Activated CD8-positive, alpha-beta T cell treated with anti-CD3 and anti-CD28 coated beads, Interleukin-2, amount 10 ng/mL, durations not matched to agents 7 days and 5 days (primary cell): ENCODE data around the gene GPR4. TPM values are rescaled to one million over a fixed set of nuclear protein-coding genes. Genes with fewer than 3 reads are reported as not detected.

Source experiments
- ATAC-seq: fragments of 150-1000 bp; cut with Tn5 transposase; one replicate; pipeline ENCODE4 v1.10.0; 2021; ENCODE audit warnings: moderate library complexity
- CTCF ChIA-PET: fragments of 350-600 bp; sonication (Branson Sonifier 250); formaldehyde crosslinking; loops from one replicate; lab custom pipeline; 2021; ENCODE audit warnings: antibody characterized with exemption; lab: Charles Lee
- POLR2A ChIA-PET: fragments of 350-600 bp; sonication (Branson Sonifier 250); formaldehyde crosslinking; loops from one replicate; lab custom pipeline; 2021; ENCODE audit warnings: antibody characterized with exemption; lab: Charles Lee
- DNase-seq: peaks from one replicate; pipeline ENCODE4 v3.0.0-alpha.2; 2020
- H3K27ac Mint-ChIP-seq: one replicate; pipeline ENCODE4 v1.8.0; 2021; ENCODE audit warnings: mild to moderate bottlenecking, mixed read lengths
- H3K27me3 Mint-ChIP-seq: one replicate; pipeline ENCODE4 v1.8.0; 2021; ENCODE audit warnings: low read depth, mixed read lengths
- H3K36me3 Mint-ChIP-seq: one replicate; pipeline ENCODE4 v1.8.0; 2021; ENCODE audit warnings: low read depth, mixed read lengths
- H3K4me1 Mint-ChIP-seq: one replicate; pipeline ENCODE4 v1.8.0; 2021; ENCODE audit warnings: low read depth, mixed read lengths
- H3K4me3 Mint-ChIP-seq: one replicate; pipeline ENCODE4 v1.8.0; 2021; ENCODE audit warnings: mild to moderate bottlenecking, mixed read lengths
- H3K9me3 Mint-ChIP-seq: one replicate; pipeline ENCODE4 v1.8.0; 2022; ENCODE audit warnings: mixed read lengths; ENCODE audit not compliant: insufficient read depth
- microRNA-seq: library from miRNA; unstranded; fragments of <30 nt; microRNA quantifications from one replicate; pipeline ENCODE4 v1.2.0, GENCODE V29; 2022
- total RNA-seq, 2 experiments: library from RNA; stranded (reverse); gene quantifications; one replicate each; pipeline ENCODE4 v1.2.3, GENCODE V29; 2021

The GPR4 gene
- total RNA-seq, 2 experiments from 2014 or later, result not detected

GRCh38 chr19:45542234-45542668 is 59.8 kb downstream of the GPR4 start:
- Mint-ChIP-seq H3K4me3 (no peak overlapping the region), H3K27me3 (no peaks in the 10 kb centered on the region), H3K4me1 (peaks cover 2% of the 10 kb centered on the region), H3K27ac (no peak overlapping the region), H3K36me3 (peaks cover 3% of the 10 kb centered on the region), H3K9me3 (no peaks in the 10 kb centered on the region)
- ATAC-seq (no peak), DNase-seq (no peak)
- POLR2A ChIA-PET, result no interaction called here
- CTCF ChIA-PET, result interaction anchor here (4.0 kb wide), 1 partner anchor 16 kb away, joined by 30 read pairs; no protein-coding TSS in a partner anchor

Small RNAs within 50 kb of the gene (microRNA-seq; reads per million reads assigned to microRNA genes)
- gene MIR330, result 513 reads per million, percentile 76 among the genes with 10 or more reads in this experiment

Other genes with a start within 250 kb of the GPR4 start
- gene ERCC2, start 231.6 kb downstream of the GPR4 start, total RNA-seq, result 10 to 100 TPM; 23.7 to 24.4 TPM
- 10 to 100 TPM; 11.8 to 13.4 TPM for gene PPP1R13L, start 197.1 kb downstream of the GPR4 start, total RNA-seq
- 10 to 100 TPM in 1 of 2 experiments, 1 to 10 TPM in 1; 9.5 to 10.6 TPM for gene POLR1G, start 195.6 kb downstream of the GPR4 start, total RNA-seq
- gene ERCC1, start 178.3 kb downstream of the GPR4 start, total RNA-seq, result 10 to 100 TPM; 57.5 to 64.8 TPM
- 100 to 1,000 TPM; 154 to 172 TPM for gene FOSB, start 134.2 kb downstream of the GPR4 start, total RNA-seq
- gene RTN2, start 105.2 kb downstream of the GPR4 start, total RNA-seq, result 1 to 10 TPM; 2.0 to 3.4 TPM
- 1 to 10 TPM; 1.6 to 3.2 TPM for gene PPM1N, start 103.8 kb downstream of the GPR4 start, total RNA-seq
- gene VASP, start 94.7 kb downstream of the GPR4 start, total RNA-seq, result 100 to 1,000 TPM; 215 to 222 TPM
- 10 to 100 TPM; 13.4 to 14.9 TPM for gene OPA3, start 17.4 kb downstream of the GPR4 start, total RNA-seq
- gene EML2, start 37.2 kb upstream of the GPR4 start, total RNA-seq, result 10 to 100 TPM; 93.6 to 97.6 TPM
- 1 to 10 TPM; 7.0 to 9.2 TPM for gene GIPR, start 66.0 kb upstream of the GPR4 start, total RNA-seq
- gene SNRPD2, start 89.7 kb upstream of the GPR4 start, total RNA-seq, result 100 to 1,000 TPM; 634 to 652 TPM
- 1 to 10 TPM; 6.7 to 8.0 TPM for gene QPCTL, start 90.5 kb upstream of the GPR4 start, total RNA-seq
- gene FBXO46, start 128.7 kb upstream of the GPR4 start, total RNA-seq, result 10 to 100 TPM; 32.6 to 33.9 TPM
- gene MEIOSIN, start 131.2 kb upstream of the GPR4 start, total RNA-seq, result not detected
- gene SIX5, start 167.0 kb upstream of the GPR4 start, total RNA-seq, result under 1 TPM; 0.53 to 0.89 TPM
- 10 to 100 TPM in 1 of 2 experiments, 1 to 10 TPM in 1; 9.9 to 14.4 TPM for gene DMPK, start 180.3 kb upstream of the GPR4 start, total RNA-seq
- 10 to 100 TPM; 20.6 TPM for gene DMWD, start 190.6 kb upstream of the GPR4 start, total RNA-seq
- under 1 TPM; 0.55 to 0.68 TPM for gene RSPH6A, start 213.1 kb upstream of the GPR4 start, total RNA-seq